K562 (cell line): Measurements from ENCODE around the gene ELAC2. TPM values are rescaled to one million over a fixed set of nuclear protein-coding genes. Genes with fewer than 3 reads are reported as not detected.

ENCODE experiments used
- ATAC-seq: fragments of 200-7000 bp; cut with Tn5 transposase; 3 replicates; pipeline ENCODE4 v1.9.1; 2020; ENCODE audit warnings: moderate library complexity
- BruUV-seq: library from RNA; stranded (reverse); fragments of 400-500 nt; replicated peaks from 2 replicates; lab custom pipeline; 2021; lab: Mats Ljungman, UMichigan
- CTCF ChIA-PET: fragments of 300-600 bp; formaldehyde crosslinking; extraction: SDS; loops from one replicate; lab custom pipeline; 2021; ENCODE audit warnings: low intra/inter-chr PET ratio; lab: Yijun Ruan, JAX
- POLR2A ChIA-PET: fragments of 300-600, 350-650 bp; sonication (Branson Sonifier 250); formaldehyde crosslinking; extraction: SDS; loops from one replicate; lab custom pipeline; 2021; ENCODE audit warnings: antibody characterized with exemption, inconsistent platforms; lab: Yijun Ruan, JAX
- DNase-seq, 4 experiments: peaks; one replicate each; pipeline versions ENCODE4 v3.0.0 to v3.0.0-alpha.2; 2011 to 2018; ENCODE audit warnings: low spot score in 3 of 4, mixed read lengths in 3 of 4; ENCODE audit errors: extremely low read depth in 1 of 4
- FAIRE-seq: peaks from 2 replicates; lab custom pipeline; 2011; peaks lifted over from hg19 to GRCh38; lab: Jason Lieb, UNC
- H2AFZ ChIP-seq: 2 replicates; pipeline ENCODE4 v1.6.0; 2011; ENCODE audit warnings: low read depth, low read length, control low read depth, inconsistent platforms
- H3K27ac ChIP-seq: fragments of 200-600 bp; 3 replicates; pipeline ENCODE4 v1.8.0; 2011; ENCODE audit warnings: low read depth, mild to moderate bottlenecking, control low read depth, inconsistent platforms, low read length, moderate library complexity, mixed read lengths; ENCODE audit errors: extremely low read depth
- H3K27me3 ChIP-seq, 2 experiments: fragments of 300-600 bp in 1 of 2; 2 replicates in 1 of 2; 3 replicates in 1 of 2; pipeline versions ENCODE4 v1.6.0 to v1.8.0; 2011; ENCODE audit warnings: inconsistent platforms in 2 of 2, low read length in 2 of 2, mild to moderate bottlenecking in 1 of 2, mixed read lengths in 1 of 2, moderate library complexity in 1 of 2; ENCODE audit not compliant: control insufficient read depth in 2 of 2, insufficient read depth in 2 of 2
- H3K36me3 ChIP-seq: fragments of 300-600 bp; 3 replicates; pipeline ENCODE4 v1.8.0; 2011; ENCODE audit warnings: mild to moderate bottlenecking, low read length, inconsistent platforms; ENCODE audit not compliant: control insufficient read depth, insufficient read depth
- H3K4me1 ChIP-seq, 2 experiments: fragments of 200-600 bp in 1 of 2; replicated peaks in 1 of 2; 2 replicates in 1 of 2; 3 replicates in 1 of 2; pipeline versions ENCODE4 v1.5.1 to v1.8.0; 2011; ENCODE audit warnings: inconsistent platforms in 2 of 2, low read length in 2 of 2, mild to moderate bottlenecking in 1 of 2, mixed read lengths in 1 of 2, moderate library complexity in 1 of 2; ENCODE audit not compliant: control insufficient read depth in 2 of 2, insufficient read depth in 2 of 2
- H3K4me2 ChIP-seq: 2 replicates; pipeline ENCODE4 v1.6.1; 2011; ENCODE audit warnings: low read length, control low read depth, inconsistent platforms, mixed read lengths; ENCODE audit not compliant: insufficient read depth
- H3K4me3 ChIP-seq: fragments of 200-600 bp; sonication (generic), shearing (Covaris generic); 2 replicates; pipeline ENCODE4 v1.5.1; 2016; ENCODE audit warnings: control low read depth, inconsistent platforms
- H3K79me2 ChIP-seq: fragments of 200-600 bp; 3 replicates; pipeline ENCODE4 v1.8.0; 2011; ENCODE audit warnings: low read length, inconsistent platforms; ENCODE audit not compliant: control insufficient read depth, insufficient read depth
- H3K9ac ChIP-seq, 2 experiments: 2 replicates each; pipeline versions ENCODE4 v1.6.0 to v1.6.1; 2011; ENCODE audit warnings: low read depth in 2 of 2, low read length in 2 of 2, control low read depth in 1 of 2, inconsistent platforms in 1 of 2, mild to moderate bottlenecking in 1 of 2, mixed read lengths in 1 of 2; ENCODE audit not compliant: insufficient read depth in 1 of 2
- H3K9me1 ChIP-seq: one replicate; pipeline ENCODE4 v1.6.0; 2011; ENCODE audit warnings: inconsistent platforms, mild to moderate bottlenecking, low read length, moderate library complexity; ENCODE audit not compliant: control insufficient read depth, insufficient read depth
- H3K9me3 ChIP-seq: replicated peaks from 2 replicates; pipeline ENCODE4 v1.5.1; 2011; ENCODE audit warnings: low read depth, low read length, inconsistent platforms; ENCODE audit not compliant: control insufficient read depth, insufficient read depth
- H4K20me1 ChIP-seq: replicated peaks from 2 replicates; pipeline ENCODE4 v1.6.1; 2011; ENCODE audit warnings: low read length, inconsistent platforms, mixed read lengths; ENCODE audit not compliant: control insufficient read depth, insufficient read depth
- HLTF ChIP-seq: fragments of 450-650 bp; IDR thresholded peaks from 2 replicates; pipeline ENCODE4 v1.6.1; 2016
- HNRNPL ChIP-seq: fragments of 200-400 bp; formaldehyde crosslinking; IDR thresholded peaks from 2 replicates; pipeline ENCODE4 v1.6.1; 2017; ENCODE audit warnings: low read depth, mild to moderate bottlenecking, low read length
- POLR2AphosphoS5 ChIP-seq: IDR thresholded peaks from 2 replicates; pipeline ENCODE4 v1.6.1; 2011; ENCODE audit warnings: mild to moderate bottlenecking, low read depth, low read length, moderate library complexity; ENCODE audit not compliant: control insufficient read depth, insufficient read depth
- PURB ChIP-seq: sonication (generic); formaldehyde crosslinking; IDR thresholded peaks from 2 replicates; pipeline ENCODE4 v1.9.0; 2021; ENCODE audit warnings: low read depth, mild to moderate bottlenecking, missing genetic modification reagents
- SETDB1 ChIP-seq: IDR thresholded peaks from one replicate; pipeline ENCODE4 v1.6.1; 2012; ENCODE audit warnings: low read length, control low read depth, inconsistent platforms
- SOX6 ChIP-seq: fragments of 450-650 bp; IDR thresholded peaks from 2 replicates; pipeline ENCODE4 v1.6.1; 2014; ENCODE audit warnings: mild to moderate bottlenecking
- SREBF1 ChIP-seq: fragments of 150-350 bp; IDR thresholded peaks from 2 replicates; pipeline ENCODE4 v1.6.1; 2014; ENCODE audit warnings: antibody characterized with exemption, low read depth, low read length, borderline replicate concordance
- STAG1 ChIP-seq: sonication (generic); formaldehyde crosslinking; IDR thresholded peaks from 2 replicates; pipeline ENCODE4 v1.5.0; 2020; ENCODE audit warnings: missing genetic modification reagents, borderline replicate concordance
- TCF15 ChIP-seq: fragments of 250-450 bp; sonication (Bioruptor Pico); IDR thresholded peaks from 2 replicates; pipeline ENCODE4 v1.8.0; 2022; ENCODE audit warnings: moderate library complexity, mild to moderate bottlenecking, inconsistent platforms
- U2AF1 ChIP-seq: fragments of 200-400 bp; formaldehyde crosslinking; optimal IDR thresholded peaks from 2 replicates; pipeline ENCODE3; 2017; ENCODE audit warnings: mild to moderate bottlenecking, low read depth, low read length, moderate library complexity
- ZC3H11A ChIP-seq: IDR thresholded peaks from 2 replicates; pipeline ENCODE4 v1.6.1; 2012; ENCODE audit warnings: low read depth, low read length, improper control_type of control experiment
- ZNF77 ChIP-seq: fragments of 250-450 bp; sonication (Bioruptor Pico); IDR thresholded peaks from 2 replicates; pipeline ENCODE4 v1.5.0; 2020
- WGBS: fragments of 100-300 bp; shearing (Covaris generic); methylation state at CpG from one replicate; pipeline ENCODE4 v1.1.6; 2016; ENCODE audit warnings: low coverage, mixed read lengths; ENCODE audit not compliant: insufficient coverage; ENCODE audit errors: missing lambda C conversion rate; 5-methylcytosine and 5-hydroxymethylcytosine counted together
- in situ Hi-C: fragments of 300-500 bp; cut with MboI; formaldehyde crosslinking; loops from 4 replicates; pipeline ENCODE4 v1.15.0; 2018; ENCODE audit warnings: inconsistent platforms, mixed read lengths
- intact Hi-C: fragments of 100-400 bp; cut with micrococcal nuclease; formaldehyde crosslinking; loops from 2 replicates; pipeline ENCODE4 v1.14.2; 2022
- polyA plus RNA-seq, 8 experiments: library from polyadenylated mRNA; depleted of rRNA in 4 of 8; stranded (reverse) in 5 of 8; unstranded in 3 of 8; fragments of >200 nt; fragmentation: Nextera tagmentation in 2 of 8; fragmentation: Illumina TruSeq in 1 of 8; extraction: Ambion mirVana in 2 of 8; extraction: Trizol in 1 of 8; gene quantifications; 2 replicates each; pipeline versions ENCODE4 v1.2.1 to v1.2.3, GENCODE V29; 2011 to 2014; ENCODE audit warnings: inconsistent platforms in 1 of 8, missing spikeins in 1 of 8
- total RNA-seq, 7 experiments: library from RNA; depleted of rRNA in 6 of 7; stranded (reverse); fragments of >200 nt in 6 of 7; fragmentation: Illumina TruSeq in 2 of 7; extraction: Trizol in 2 of 7; gene quantifications; 2 replicates each; pipeline versions ENCODE4 v1.2.1 to v1.2.3, GENCODE V29; 2011 to 2021; ENCODE audit warnings: low replicate concordance in 1 of 7
- TF ChIP-seq, protein P1 (sequence below): fragments of 450-650 bp; conservative IDR thresholded peaks from 2 replicates; pipeline ENCODE4 v1.6.1; 2016; ENCODE audit warnings: missing genetic modification characterization, low read depth, mild to moderate bottlenecking, missing compliant biosample characterization, moderate library complexity

ELAC2 gene
- total and polyA plus RNA-seq, 9 of the 15 experiments (the other 6 are each of a cell fraction or from before 2014, with no cell fraction given) = 4.5 to 129 (median 70.6) TPM

DNA sequence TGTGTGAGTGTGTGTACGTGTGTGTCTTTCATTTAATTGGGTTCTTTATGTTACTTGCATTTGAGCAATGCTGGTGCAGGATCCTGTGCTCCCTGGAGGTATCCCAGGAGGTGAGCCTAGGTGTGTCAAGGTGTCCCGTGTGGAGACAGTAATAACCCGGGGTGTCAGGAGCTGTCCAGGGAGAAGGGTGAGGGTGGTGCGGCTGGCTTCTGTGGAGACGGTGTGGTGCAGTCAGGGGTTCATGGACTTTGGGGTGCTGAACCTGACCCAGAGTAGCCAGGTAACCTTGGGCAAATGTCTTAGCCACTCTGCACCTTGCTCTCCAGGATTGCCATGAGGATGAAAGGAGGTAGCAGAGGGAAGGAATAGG, 7.4 kb upstream of the ELAC2 start:
- Histone ChIP-seq H3K9me1 (no peaks in the 10 kb centered on the region), H3K9ac (no peak overlapping the region), H3K9me3 (no peaks in the 10 kb centered on the region), H3K27ac (no peak overlapping the region), H3K4me2 (peak overlapping the region; percentile 74; the same call in 1 of the 2 replicates), H3K79me2 (no peaks in the 10 kb centered on the region), H2AFZ (peak overlapping the region; percentile 95), H3K27me3 (peaks cover 0 to 6% of the 10 kb centered on the region in 2 experiments; a peak in 1 of 5 replicates), H3K4me3 (no peak overlapping the region)
- FAIRE-seq (no peak), ATAC-seq (no peak), DNase-seq (no peak)
- 2% methylated on average over 4 of the region's 5 CpGs for WGBS
- no TSS peak for BruUV-seq
- ChIA-PET POLR2A (no interaction called here), CTCF (no interaction called here)
- in situ Hi-C loops = no loop called here
- intact Hi-C loops = no loop called here
- TF ChIP-seq HNRNPL (no peak), U2AF1 (no peak), SETDB1 (no peak), STAG1 (CRISPR knock-in tag) (no peak), SREBF1 (no peak), HLTF (no peak), POLR2AphosphoS5 (no peak), TCF15 (no peak), PURB (CRISPR knock-in tag) (no peak), ZC3H11A (no peak), SOX6 (no peak), ZNF77 (no peak)
- TF ChIP-seq, protein P1, sequence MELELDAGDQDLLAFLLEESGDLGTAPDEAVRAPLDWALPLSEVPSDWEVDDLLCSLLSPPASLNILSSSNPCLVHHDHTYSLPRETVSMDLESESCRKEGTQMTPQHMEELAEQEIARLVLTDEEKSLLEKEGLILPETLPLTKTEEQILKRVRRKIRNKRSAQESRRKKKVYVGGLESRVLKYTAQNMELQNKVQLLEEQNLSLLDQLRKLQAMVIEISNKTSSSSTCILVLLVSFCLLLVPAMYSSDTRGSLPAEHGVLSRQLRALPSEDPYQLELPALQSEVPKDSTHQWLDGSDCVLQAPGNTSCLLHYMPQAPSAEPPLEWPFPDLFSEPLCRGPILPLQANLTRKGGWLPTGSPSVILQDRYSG (tag) = no peak
- TF ChIP-seq, all 486 proteins: peak for 0
- no peaks in the 10 kb centered on the region for H3K36me3 ChIP-seq
- no peaks in the 10 kb centered on the region for H4K20me1 ChIP-seq
- 0 out of 5 replicates have a peak, but pooled peaks cover 0 to 2% of the 10 kb centered on the region in 2 experiments for H3K4me1 ChIP-seq
